ENCODE measurements around the gene RASD1. TPM values are rescaled to one million over a fixed set of nuclear protein-coding genes. Genes with fewer than 3 reads are reported as not detected.
A peak's percentile ranks its signal among the peaks of the same experiment; 100 is the strongest.

RASD1 gene
- total RNA-seq, 1 donor from 2014 or later: 0.26 TPM

DNA sequence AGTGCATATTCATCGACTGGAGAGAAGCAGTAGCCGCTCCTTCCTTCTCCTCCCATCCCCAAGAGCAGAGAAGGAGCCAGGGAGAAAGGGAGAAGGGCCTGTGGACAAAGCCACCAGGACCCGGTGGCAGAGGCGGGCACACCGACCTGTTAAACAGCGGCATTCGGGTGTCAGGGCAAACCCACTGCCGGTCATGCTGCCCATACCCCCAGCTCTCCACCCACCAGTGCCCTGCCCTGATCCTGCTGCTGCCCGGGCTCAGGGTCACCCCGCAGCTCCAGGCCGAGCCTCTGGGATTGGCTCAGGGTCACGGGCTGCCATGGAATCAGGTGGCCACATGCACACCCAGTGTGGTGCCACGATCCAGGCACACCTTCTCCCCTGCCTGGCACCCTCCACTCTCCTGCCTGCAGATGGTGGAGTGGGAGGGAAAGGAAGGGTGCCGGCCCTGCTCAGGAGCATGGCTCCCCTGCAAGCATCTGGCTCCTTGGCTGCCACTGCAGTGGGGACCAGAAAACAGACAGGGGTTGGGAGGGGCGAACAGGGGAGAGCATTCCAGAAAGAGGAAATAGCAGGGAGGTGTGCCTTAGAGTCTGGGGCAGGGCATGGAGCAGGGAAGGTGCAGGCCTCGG lies 18.3 kb upstream of the RASD1 start:
- DNase-seq (ENCODE audit: low read depth): no peak
- H3K27me3 ChIP-seq (ENCODE audit: control insufficient read depth, insufficient read depth, low read length): peaks cover 6% of the 10 kb centered on the region
- TF ChIP-seq, protein P1, sequence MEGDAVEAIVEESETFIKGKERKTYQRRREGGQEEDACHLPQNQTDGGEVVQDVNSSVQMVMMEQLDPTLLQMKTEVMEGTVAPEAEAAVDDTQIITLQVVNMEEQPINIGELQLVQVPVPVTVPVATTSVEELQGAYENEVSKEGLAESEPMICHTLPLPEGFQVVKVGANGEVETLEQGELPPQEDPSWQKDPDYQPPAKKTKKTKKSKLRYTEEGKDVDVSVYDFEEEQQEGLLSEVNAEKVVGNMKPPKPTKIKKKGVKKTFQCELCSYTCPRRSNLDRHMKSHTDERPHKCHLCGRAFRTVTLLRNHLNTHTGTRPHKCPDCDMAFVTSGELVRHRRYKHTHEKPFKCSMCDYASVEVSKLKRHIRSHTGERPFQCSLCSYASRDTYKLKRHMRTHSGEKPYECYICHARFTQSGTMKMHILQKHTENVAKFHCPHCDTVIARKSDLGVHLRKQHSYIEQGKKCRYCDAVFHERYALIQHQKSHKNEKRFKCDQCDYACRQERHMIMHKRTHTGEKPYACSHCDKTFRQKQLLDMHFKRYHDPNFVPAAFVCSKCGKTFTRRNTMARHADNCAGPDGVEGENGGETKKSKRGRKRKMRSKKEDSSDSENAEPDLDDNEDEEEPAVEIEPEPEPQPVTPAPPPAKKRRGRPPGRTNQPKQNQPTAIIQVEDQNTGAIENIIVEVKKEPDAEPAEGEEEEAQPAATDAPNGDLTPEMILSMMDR (IDR thresholded peaks at IDR 0.05; ENCODE audit: insufficient read depth, low read length, severe bottlenecking): no peak
- no peak overlapping the region for H3K4me3 ChIP-seq (ENCODE audit: low read depth, low read length)
- FAIRE-seq: no peak
- no peaks in the 10 kb centered on the region for H3K36me3 ChIP-seq (ENCODE audit: control insufficient read depth, insufficient read depth, low read length)

DNA sequence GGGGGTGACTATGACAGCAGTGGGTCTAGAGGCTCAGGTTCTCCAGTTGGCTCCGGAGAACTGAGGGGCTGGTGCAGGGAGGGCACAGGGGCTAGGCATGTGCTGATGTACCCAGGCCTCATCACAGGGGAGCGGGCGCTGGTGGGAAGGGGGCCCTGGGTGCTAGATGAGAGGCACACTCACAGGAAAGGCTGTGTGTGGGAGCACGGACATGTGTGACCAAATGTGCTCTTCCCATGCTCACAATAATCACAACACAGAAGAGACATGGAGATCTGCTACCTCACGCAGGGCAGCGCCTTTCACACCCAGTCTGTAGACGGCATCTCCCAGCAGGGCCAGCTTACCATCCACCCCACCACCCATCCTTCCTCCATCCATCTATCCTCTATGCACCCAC lies 17.4 kb upstream of the RASD1 start:
- FAIRE-seq (no peak), DNase-seq (ENCODE audit: low read depth) (no peak)
- H3K27me3 ChIP-seq (ENCODE audit: control insufficient read depth, insufficient read depth, low read length): peaks cover 4% of the 10 kb centered on the region
- no peaks in the 10 kb centered on the region for H3K36me3 ChIP-seq (ENCODE audit: control insufficient read depth, insufficient read depth, low read length)
- H3K4me3 ChIP-seq (ENCODE audit: low read depth, low read length): no peak overlapping the region
- TF ChIP-seq, protein P1 (IDR thresholded peaks at IDR 0.05; ENCODE audit: insufficient read depth, low read length, severe bottlenecking): no peak

DNA sequence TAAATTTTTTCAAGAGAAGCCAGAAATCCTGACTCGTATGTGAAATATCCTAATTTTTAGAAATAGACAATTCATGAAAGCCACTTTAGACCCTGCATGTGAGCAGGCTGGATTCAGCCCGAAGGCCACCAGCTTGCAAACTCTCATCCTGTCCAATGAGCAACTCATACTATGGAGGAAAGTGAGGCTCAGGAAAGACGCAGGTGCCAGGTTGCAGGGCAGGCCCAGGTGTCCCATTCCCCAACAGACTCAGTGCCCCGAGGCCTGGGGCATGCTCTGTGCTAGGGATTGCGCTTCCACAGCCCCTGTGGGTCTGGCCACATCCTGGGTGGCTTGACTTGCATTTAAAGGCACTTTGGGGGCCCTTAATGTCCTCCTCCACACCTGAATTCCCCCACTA lies 16.7 kb upstream of the RASD1 start:
- Histone ChIP-seq H3K4me3 (ENCODE audit: low read depth, low read length) (no peak overlapping the region), H3K36me3 (ENCODE audit: control insufficient read depth, insufficient read depth, low read length) (no peaks in the 10 kb centered on the region), H3K27me3 (ENCODE audit: control insufficient read depth, insufficient read depth, low read length) (peaks cover 3% of the 10 kb centered on the region)
- no peak for DNase-seq (ENCODE audit: low read depth)
- FAIRE-seq: no peak
- TF ChIP-seq, protein P1 (IDR thresholded peaks at IDR 0.05; ENCODE audit: insufficient read depth, low read length, severe bottlenecking): no peak

DNA sequence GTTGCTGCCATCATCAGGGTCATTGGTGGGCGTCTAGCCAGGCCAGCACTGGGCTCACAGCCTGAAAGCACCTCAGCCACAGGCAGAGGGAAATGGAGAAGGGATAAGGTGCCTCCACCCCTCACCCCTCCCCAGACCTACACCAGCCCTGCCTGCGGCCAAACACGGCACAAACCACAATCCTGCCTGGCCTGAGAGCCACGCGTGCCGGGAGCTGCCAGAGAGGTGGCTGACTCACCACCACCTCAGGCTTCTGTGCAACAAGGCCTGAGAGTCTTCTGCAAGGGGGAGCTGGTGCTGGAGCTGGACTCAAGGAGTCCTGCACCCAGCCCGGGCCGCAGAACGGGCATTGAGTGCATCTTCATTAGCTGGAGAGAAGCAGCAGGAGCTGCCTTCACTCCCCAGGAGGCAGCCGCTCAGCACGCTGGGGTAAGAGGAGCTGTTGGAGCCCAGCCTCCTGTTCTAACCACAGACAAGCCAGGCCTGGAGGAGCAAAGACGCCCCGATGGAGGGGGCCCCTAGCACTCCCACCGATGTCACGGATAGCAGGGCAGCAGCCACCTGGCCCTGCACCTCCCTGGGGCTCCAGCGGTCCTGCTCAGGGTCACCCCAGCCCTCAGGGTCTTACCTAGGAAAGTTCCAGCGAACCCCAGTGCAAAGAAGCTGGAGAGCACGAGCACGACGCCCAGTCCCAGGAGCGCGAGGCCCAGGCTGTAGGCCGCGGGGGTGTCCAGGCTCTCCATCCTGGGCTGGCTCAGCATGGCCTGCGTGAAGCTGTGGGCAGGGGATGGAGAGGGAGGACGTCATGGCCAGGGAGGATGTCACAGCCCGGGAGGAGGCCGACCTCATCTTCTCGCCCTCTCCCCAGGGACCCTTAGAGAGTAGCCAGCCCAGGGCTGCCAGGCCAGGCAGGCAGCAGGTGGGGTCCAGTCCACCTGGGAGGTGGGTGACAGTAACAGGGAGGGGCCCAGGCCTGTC lies 16.0 kb upstream of the RASD1 start:
- H3K36me3 ChIP-seq (ENCODE audit: control insufficient read depth, insufficient read depth, low read length): no peaks in the 10 kb centered on the region
- TF ChIP-seq, protein P1 (IDR thresholded peaks at IDR 0.05; ENCODE audit: insufficient read depth, low read length, severe bottlenecking): no peak
- FAIRE-seq (no peak), DNase-seq (ENCODE audit: low read depth) (peak; percentile 78)
- no peak overlapping the region for H3K4me3 ChIP-seq (ENCODE audit: low read depth, low read length)
- H3K27me3 ChIP-seq (ENCODE audit: control insufficient read depth, insufficient read depth, low read length): peaks cover 3% of the 10 kb centered on the region

DNA sequence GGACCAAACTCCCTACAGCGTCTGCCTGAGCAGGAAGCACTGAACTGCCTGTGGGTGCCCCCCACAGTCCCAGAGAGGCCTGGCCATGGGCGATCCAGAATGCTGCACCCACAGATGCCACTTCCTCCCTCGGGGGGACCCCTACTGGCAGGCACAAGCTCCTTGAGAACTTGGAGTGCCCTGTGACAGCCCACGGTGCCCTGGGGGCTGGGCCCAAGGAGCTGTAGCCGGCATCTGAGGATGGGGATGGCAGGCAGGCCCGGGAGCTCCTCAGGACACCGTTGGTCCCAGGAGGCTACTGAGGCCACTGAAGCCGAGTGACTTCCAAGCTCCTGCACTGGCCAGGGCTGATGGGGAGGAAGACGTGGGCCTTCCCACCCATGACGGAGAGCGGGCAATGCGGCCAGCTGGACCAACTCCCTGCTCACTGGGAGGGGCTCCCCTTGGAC lies 15.1 kb upstream of the RASD1 start:
- no peak for FAIRE-seq
- peaks cover 3% of the 10 kb centered on the region for H3K27me3 ChIP-seq (ENCODE audit: control insufficient read depth, insufficient read depth, low read length)
- no peaks in the 10 kb centered on the region for H3K36me3 ChIP-seq (ENCODE audit: control insufficient read depth, insufficient read depth, low read length)
- TF ChIP-seq, protein P1 (IDR thresholded peaks at IDR 0.05; ENCODE audit: insufficient read depth, low read length, severe bottlenecking): no peak
- H3K4me3 ChIP-seq (ENCODE audit: low read depth, low read length): no peak overlapping the region
- DNase-seq (ENCODE audit: low read depth): no peak
